HepG2 (cell line): ENCODE measurements around the gene PSKH1. TPM values are rescaled to one million over a fixed set of nuclear protein-coding genes. Genes with fewer than 3 reads are reported as not detected.

Source experiments
- EP300 ChIP-seq, 3 experiments: sonication (generic) in 1 of 3; formaldehyde crosslinking in 1 of 3; IDR thresholded peaks; 2 replicates each; pipeline versions ENCODE4 v1.5.1 to v1.6.1; 2011 to 2020; ENCODE audit warnings: low read depth in 2 of 3, low read length in 2 of 3, borderline replicate concordance in 1 of 3, improper control_type of control experiment in 1 of 3, mild to moderate bottlenecking in 1 of 3, missing genetic modification reagents in 1 of 3, moderate library complexity in 1 of 3
- FLYWCH1 ChIP-seq: sonication (generic); formaldehyde crosslinking; IDR thresholded peaks from 2 replicates; pipeline ENCODE4 v1.8.1; 2023; ENCODE audit warnings: mild to moderate bottlenecking, missing genetic modification reagents
- RARG ChIP-seq: sonication (generic); formaldehyde crosslinking; IDR thresholded peaks from 2 replicates; pipeline ENCODE4 v1.4.0; 2020; ENCODE audit warnings: low read depth, mild to moderate bottlenecking, missing genetic modification reagents
- SAP130 ChIP-seq: IDR thresholded peaks from 2 replicates; pipeline ENCODE4 v1.6.1; 2016; ENCODE audit warnings: low read depth
- TEAD2 ChIP-seq: sonication (generic); formaldehyde crosslinking; IDR thresholded peaks from 2 replicates; pipeline ENCODE4 v1.9.0; 2021; ENCODE audit warnings: missing genetic modification reagents
- TOE1 ChIP-seq: sonication (generic); formaldehyde crosslinking; IDR thresholded peaks from 2 replicates; pipeline ENCODE4 v1.4.0; 2020; ENCODE audit warnings: mild to moderate bottlenecking, missing genetic modification reagents
- ZNF383 ChIP-seq: sonication (generic); formaldehyde crosslinking; IDR thresholded peaks from 2 replicates; pipeline ENCODE4 v1.4.0; 2020; ENCODE audit warnings: missing genetic modification reagents, mild to moderate bottlenecking, borderline replicate concordance
- ZNF570 ChIP-seq: sonication (generic); formaldehyde crosslinking; IDR thresholded peaks from 2 replicates; pipeline ENCODE4 v1.4.0; 2020; ENCODE audit warnings: mild to moderate bottlenecking, missing genetic modification reagents, borderline replicate concordance
- ZNF724P ChIP-seq: sonication (generic); formaldehyde crosslinking; IDR thresholded peaks from 2 replicates; pipeline ENCODE4 v1.8.0; 2022; ENCODE audit warnings: missing genetic modification reagents, borderline replicate concordance
- ZNF780A ChIP-seq: sonication (generic); formaldehyde crosslinking; IDR thresholded peaks from 2 replicates; pipeline ENCODE4 v1.8.0; 2022; ENCODE audit warnings: mild to moderate bottlenecking, missing genetic modification reagents, moderate library complexity
- polyA plus RNA-seq, 8 experiments: library from polyadenylated mRNA; depleted of rRNA in 3 of 8; stranded (reverse) in 7 of 8; unstranded in 1 of 8; fragments of >200 nt; fragmentation: Illumina TruSeq in 4 of 8; extraction: Trizol in 4 of 8; gene quantifications; 2 replicates each; pipeline versions ENCODE4 v1.2.1 to v1.2.3, GENCODE V29; 2011 to 2016; ENCODE audit warnings: low read depth in 4 of 8, missing spikeins in 1 of 8, mixed read lengths in 1 of 8; ENCODE audit not compliant: insufficient read depth in 1 of 8
- total RNA-seq, 5 experiments: library from RNA; depleted of rRNA; stranded (reverse); fragments of >200 nt; fragmentation: Illumina TruSeq; extraction: Trizol; gene quantifications; 2 replicates each; pipeline ENCODE4 v1.2.3, GENCODE V29; 2016; ENCODE audit warnings: low read depth in 1 of 5
- TF ChIP-seq, protein P1 (sequence below): sonication (generic); formaldehyde crosslinking; IDR thresholded peaks from 2 replicates; pipeline ENCODE4 v1.5.0; 2020; ENCODE audit warnings: mild to moderate bottlenecking, missing genetic modification reagents, borderline replicate concordance
- TF ChIP-seq, protein P2 (sequence below): sonication (generic); formaldehyde crosslinking; IDR thresholded peaks from 2 replicates; pipeline ENCODE4 v1.4.0; 2020; ENCODE audit warnings: mild to moderate bottlenecking, low read depth, missing genetic modification reagents
- TF ChIP-seq, protein P3 (sequence below): sonication (generic); formaldehyde crosslinking; IDR thresholded peaks from 2 replicates; pipeline ENCODE4 v1.4.0; 2020; ENCODE audit warnings: low read depth, mild to moderate bottlenecking, missing genetic modification reagents

PSKH1 gene
- total and polyA plus RNA-seq, 2 of the 13 experiments (the other 11 are each of a cell fraction or from before 2014, with no cell fraction given) = 8.4 to 19.1 TPM

DNA sequence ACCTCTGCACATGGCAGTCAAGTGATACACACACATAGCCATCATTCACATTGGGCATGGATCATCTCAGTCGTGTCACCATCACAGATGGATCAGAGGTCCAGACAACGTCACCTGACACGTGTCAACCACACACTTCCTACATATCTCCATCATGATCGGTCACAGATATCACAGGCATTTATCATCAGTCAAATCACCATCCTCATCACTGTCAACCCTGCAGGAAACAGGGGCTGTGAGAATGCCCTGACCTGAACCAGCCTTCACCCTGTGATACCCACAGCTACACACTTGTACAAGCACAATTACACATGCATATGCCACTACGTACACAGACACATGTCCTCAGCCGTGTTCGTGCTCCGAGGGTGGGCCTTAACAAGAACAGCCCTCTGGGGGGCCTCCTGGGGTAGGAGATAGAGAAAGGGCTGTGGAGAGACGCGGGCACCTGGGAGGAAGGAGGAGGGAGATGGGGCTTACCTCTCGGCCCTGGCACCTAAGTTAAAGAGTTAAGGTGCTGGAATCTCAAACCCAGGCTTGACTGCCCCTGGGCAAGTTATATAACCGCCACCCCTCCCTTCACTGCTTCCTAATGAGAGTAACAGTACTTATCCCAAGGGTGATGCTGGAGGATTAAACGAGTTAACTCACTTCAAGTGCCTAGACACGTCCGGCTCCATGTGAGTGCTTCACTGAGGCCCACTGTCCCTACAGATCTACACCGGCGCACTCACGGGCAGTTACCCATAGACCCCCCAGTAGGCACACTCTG, 74.3 kb downstream of the PSKH1 start (continued):
- TF ChIP-seq, protein P1, sequence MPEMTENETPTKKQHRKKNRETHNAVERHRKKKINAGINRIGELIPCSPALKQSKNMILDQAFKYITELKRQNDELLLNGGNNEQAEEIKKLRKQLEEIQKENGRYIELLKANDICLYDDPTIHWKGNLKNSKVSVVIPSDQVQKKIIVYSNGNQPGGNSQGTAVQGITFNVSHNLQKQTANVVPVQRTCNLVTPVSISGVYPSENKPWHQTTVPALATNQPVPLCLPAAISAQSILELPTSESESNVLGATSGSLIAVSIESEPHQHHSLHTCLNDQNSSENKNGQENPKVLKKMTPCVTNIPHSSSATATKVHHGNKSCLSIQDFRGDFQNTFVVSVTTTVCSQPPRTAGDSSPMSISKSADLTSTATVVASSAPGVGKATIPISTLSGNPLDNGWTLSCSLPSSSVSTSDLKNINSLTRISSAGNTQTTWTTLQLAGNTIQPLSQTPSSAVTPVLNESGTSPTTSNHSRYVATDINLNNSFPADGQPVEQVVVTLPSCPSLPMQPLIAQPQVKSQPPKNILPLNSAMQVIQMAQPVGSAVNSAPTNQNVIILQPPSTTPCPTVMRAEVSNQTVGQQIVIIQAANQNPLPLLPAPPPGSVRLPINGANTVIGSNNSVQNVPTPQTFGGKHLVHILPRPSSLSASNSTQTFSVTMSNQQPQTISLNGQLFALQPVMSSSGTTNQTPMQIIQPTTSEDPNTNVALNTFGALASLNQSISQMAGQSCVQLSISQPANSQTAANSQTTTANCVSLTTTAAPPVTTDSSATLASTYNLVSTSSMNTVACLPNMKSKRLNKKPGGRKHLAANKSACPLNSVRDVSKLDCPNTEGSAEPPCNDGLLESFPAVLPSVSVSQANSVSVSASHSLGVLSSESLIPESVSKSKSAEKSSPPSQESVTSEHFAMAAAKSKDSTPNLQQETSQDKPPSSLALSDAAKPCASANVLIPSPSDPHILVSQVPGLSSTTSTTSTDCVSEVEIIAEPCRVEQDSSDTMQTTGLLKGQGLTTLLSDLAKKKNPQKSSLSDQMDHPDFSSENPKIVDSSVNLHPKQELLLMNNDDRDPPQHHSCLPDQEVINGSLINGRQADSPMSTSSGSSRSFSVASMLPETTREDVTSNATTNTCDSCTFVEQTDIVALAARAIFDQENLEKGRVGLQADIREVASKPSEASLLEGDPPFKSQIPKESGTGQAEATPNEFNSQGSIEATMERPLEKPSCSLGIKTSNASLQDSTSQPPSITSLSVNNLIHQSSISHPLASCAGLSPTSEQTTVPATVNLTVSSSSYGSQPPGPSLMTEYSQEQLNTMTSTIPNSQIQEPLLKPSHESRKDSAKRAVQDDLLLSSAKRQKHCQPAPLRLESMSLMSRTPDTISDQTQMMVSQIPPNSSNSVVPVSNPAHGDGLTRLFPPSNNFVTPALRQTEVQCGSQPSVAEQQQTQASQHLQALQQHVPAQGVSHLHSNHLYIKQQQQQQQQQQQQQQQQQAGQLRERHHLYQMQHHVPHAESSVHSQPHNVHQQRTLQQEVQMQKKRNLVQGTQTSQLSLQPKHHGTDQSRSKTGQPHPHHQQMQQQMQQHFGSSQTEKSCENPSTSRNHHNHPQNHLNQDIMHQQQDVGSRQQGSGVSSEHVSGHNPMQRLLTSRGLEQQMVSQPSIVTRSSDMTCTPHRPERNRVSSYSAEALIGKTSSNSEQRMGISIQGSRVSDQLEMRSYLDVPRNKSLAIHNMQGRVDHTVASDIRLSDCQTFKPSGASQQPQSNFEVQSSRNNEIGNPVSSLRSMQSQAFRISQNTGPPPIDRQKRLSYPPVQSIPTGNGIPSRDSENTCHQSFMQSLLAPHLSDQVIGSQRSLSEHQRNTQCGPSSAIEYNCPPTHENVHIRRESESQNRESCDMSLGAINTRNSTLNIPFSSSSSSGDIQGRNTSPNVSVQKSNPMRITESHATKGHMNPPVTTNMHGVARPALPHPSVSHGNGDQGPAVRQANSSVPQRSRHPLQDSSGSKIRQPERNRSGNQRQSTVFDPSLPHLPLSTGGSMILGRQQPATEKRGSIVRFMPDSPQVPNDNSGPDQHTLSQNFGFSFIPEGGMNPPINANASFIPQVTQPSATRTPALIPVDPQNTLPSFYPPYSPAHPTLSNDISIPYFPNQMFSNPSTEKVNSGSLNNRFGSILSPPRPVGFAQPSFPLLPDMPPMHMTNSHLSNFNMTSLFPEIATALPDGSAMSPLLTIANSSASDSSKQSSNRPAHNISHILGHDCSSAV (CRISPR knock-in tag) = no peak
- TF ChIP-seq ZNF724P (no peak; the same call in 1 of the 2 replicates), RARG (CRISPR knock-in tag) (no peak), FLYWCH1 (CRISPR knock-in tag) (no peak), ZNF780A (CRISPR knock-in tag) (no peak; the same call in 1 of the 2 replicates), TOE1 (CRISPR knock-in tag) (no peak), EP300 (IDR thresholded peaks at IDR 0.05; ENCODE audit: low read depth in 2 of 2, low read length in 2 of 2) (no peak), EP300 (CRISPR knock-in tag; IDR thresholded peaks at IDR 0.05; ENCODE audit: borderline replicate concordance) (no peak), SAP130 (CRISPR knock-in tag) (peak; percentile 62; the same call in 1 of the 2 replicates), ZNF570 (CRISPR knock-in tag) (no peak), TEAD2 (CRISPR knock-in tag) (no peak), ZNF383 (CRISPR knock-in tag) (no peak)
- TF ChIP-seq, protein P2, sequence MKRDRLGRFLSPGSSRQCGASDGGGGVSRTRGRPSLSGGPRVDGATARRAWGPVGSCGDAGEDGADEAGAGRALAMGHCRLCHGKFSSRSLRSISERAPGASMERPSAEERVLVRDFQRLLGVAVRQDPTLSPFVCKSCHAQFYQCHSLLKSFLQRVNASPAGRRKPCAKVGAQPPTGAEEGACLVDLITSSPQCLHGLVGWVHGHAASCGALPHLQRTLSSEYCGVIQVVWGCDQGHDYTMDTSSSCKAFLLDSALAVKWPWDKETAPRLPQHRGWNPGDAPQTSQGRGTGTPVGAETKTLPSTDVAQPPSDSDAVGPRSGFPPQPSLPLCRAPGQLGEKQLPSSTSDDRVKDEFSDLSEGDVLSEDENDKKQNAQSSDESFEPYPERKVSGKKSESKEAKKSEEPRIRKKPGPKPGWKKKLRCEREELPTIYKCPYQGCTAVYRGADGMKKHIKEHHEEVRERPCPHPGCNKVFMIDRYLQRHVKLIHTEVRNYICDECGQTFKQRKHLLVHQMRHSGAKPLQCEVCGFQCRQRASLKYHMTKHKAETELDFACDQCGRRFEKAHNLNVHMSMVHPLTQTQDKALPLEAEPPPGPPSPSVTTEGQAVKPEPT = 0 out of 2 replicates have a peak, but pooled peaks have one; percentile 4
- TF ChIP-seq, protein P3, sequence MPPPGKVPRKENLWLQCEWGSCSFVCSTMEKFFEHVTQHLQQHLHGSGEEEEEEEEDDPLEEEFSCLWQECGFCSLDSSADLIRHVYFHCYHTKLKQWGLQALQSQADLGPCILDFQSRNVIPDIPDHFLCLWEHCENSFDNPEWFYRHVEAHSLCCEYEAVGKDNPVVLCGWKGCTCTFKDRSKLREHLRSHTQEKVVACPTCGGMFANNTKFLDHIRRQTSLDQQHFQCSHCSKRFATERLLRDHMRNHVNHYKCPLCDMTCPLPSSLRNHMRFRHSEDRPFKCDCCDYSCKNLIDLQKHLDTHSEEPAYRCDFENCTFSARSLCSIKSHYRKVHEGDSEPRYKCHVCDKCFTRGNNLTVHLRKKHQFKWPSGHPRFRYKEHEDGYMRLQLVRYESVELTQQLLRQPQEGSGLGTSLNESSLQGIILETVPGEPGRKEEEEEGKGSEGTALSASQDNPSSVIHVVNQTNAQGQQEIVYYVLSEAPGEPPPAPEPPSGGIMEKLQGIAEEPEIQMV (CRISPR knock-in tag) = no peak
